Measurements from ENCODE around the gene LYRM1. TPM values are rescaled to one million over a fixed set of nuclear protein-coding genes. Genes with fewer than 3 reads are reported as not detected.
"Not testable (repeated sequence)": the region's sequence is repeated elsewhere in the genome, so short reads cannot be mapped to it uniquely, and the experiment has no call there.

The LYRM1 gene
- total RNA-seq, 2 donors from 2014 or later = 21.0 to 39.7 TPM

DNA sequence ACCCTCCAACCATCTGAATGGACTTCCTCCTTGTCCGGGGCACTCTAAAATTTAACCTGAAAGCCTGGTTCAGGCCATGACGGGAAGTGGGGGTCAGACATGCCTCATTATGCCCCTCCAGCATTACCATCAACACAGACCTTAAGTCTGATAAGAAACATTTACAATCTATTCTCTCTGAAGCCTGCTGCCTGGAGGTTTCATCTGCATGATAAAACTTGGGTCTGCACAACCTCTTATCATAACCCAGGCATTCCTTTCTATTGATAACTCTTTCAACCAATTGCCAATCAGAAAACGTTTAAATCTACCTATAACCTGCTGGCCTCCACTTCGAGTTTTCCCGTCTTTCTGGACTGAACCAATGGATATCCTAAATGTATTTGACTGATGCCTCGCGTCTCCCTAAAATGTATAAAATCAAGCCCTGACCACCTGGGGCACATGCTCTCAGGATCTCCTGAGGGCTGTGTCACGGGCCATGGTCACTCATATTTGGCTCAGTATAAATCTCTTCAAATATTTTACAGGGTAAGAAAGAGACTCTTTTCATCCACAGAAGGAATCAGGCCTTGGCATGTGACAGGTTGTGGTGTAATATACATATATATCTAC is 45.6 kb downstream of the LYRM1 start:
- Mint-ChIP-seq H3K4me1 (peaks cover 9% of the 10 kb centered on the region), H3K27ac (no peak overlapping the region), H3K36me3 (ENCODE audit: low read depth) (no peaks in the 10 kb centered on the region), H3K9me3 (no peaks in the 10 kb centered on the region), H3K4me3 (no peak overlapping the region), H3K27me3 (peaks cover 4% of the 10 kb centered on the region)
- ATAC-seq (replicated peaks) = no peak

DNA sequence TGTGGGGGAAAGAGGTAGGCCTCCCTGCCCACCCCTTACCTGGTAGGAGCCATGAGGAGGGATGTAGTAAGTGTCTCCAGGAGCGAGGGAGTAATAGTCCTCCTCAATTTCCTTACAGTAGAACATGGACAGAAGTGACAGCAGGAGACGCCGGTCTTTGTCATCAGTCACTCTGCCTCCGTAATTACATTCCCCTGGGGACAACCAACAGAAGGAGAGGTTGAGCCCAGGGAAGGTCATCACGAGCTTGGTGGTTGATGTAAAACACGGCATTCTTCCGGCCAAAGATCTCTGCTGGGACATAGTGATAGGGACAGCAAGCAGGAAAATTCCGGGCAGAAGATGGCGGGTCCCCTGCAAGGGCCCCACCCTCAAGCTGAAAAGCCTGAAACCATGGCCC is 47.9 kb downstream of the LYRM1 start:
- no peaks in the 10 kb centered on the region for H3K36me3 Mint-ChIP-seq (ENCODE audit: low read depth)
- no peak overlapping the region for H3K27ac Mint-ChIP-seq
- ATAC-seq (replicated peaks) = no peak
- H3K27me3 Mint-ChIP-seq = peaks cover 7% of the 10 kb centered on the region
- peaks cover 4% of the 10 kb centered on the region for H3K4me1 Mint-ChIP-seq
- no peaks in the 10 kb centered on the region for H3K9me3 Mint-ChIP-seq
- no peak overlapping the region for H3K4me3 Mint-ChIP-seq

DNA sequence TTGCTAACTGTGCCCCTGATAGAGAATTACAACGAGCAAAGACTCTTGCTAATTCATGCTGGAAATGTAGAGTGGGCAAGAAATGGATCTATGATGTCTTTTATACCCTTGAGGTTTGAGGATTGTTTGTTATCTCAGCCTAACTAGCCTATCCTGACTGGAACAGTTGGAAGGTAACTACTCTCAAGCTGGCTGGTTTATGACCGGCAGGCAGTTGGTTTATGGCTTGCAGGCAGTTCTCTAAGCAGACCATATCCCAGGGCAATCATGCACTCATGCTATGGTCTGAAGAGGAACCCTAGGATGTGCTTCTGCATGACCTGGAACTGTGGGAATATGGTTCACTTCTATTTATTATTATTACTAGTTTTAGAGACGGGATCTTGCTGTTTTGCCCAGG is 49.1 kb downstream of the LYRM1 start:
- peaks cover 3% of the 10 kb centered on the region for H3K4me1 Mint-ChIP-seq
- H3K4me3 Mint-ChIP-seq = no peak overlapping the region
- ATAC-seq (replicated peaks) = no peak
- H3K27me3 Mint-ChIP-seq = peaks cover 7% of the 10 kb centered on the region
- H3K9me3 Mint-ChIP-seq = no peaks in the 10 kb centered on the region
- H3K36me3 Mint-ChIP-seq (ENCODE audit: low read depth) = no peaks in the 10 kb centered on the region
- H3K27ac Mint-ChIP-seq = no peak overlapping the region

DNA sequence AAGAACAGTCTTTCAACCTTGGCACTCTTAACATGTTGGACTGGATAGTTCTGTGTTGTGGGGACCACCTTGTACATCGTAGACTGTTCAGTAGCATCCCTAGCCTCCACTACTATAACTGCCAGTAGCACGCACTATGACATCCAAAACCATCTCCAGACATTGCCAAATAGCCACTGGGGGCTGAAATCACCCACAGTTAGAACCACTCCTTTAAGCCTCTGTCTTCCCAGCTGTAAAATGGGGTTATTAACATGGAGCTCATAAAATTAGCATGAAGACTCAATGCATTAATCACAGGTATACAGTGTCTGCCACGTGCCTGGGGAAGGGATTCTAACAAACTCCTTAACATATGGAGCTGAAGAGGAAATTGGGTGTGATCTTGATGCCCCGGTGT is 49.7 kb downstream of the LYRM1 start:
- Mint-ChIP-seq H3K4me1 (no peaks in the 10 kb centered on the region), H3K27me3 (peaks cover 7% of the 10 kb centered on the region), H3K9me3 (no peaks in the 10 kb centered on the region), H3K27ac (no peak overlapping the region), H3K4me3 (no peak overlapping the region), H3K36me3 (ENCODE audit: low read depth) (no peaks in the 10 kb centered on the region)
- no peak for ATAC-seq (replicated peaks)

DNA sequence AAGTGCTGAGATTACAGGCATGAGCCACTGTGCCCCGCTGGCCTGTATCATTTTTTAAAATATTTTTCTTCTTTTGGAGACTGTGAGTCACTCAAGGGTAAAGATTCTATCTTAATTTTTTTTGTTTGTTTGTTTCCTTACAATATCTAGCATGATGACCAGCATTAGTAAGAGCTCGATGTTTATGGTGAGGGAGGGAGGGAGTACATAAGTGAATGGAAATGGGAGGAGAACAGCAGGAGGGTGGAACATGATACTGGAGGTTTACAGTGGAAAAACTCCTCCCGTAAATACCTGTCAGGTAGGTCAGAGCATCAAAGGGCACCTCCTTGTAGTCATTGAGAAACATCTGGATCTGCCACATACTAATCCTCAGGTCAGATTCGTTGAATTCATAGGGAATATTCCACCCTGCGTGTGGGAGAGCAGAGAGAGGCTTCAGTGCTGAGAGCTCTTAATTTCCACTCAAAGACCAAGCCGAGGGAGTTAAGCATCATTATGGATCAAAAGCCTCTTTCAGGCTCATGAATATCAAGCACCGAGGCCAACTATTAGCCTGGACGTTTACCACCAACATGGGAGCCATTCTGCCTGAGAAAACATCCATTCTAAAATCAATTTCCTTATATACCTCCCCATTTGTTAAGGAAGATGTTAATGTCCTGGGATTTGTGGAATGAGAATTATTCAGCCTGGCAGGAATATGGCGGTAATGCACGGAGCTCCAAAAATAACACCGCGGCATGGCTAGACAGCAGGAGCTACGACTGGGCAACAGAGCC is 51.8 kb downstream of the LYRM1 start:
- no peak overlapping the region for H3K27ac Mint-ChIP-seq
- H3K4me3 Mint-ChIP-seq = no peak overlapping the region
- ATAC-seq (replicated peaks) = no peak
- no peaks in the 10 kb centered on the region for H3K9me3 Mint-ChIP-seq
- no peaks in the 10 kb centered on the region for H3K4me1 Mint-ChIP-seq
- H3K36me3 Mint-ChIP-seq (ENCODE audit: low read depth) = no peaks in the 10 kb centered on the region
- peaks cover 7% of the 10 kb centered on the region for H3K27me3 Mint-ChIP-seq

DNA sequence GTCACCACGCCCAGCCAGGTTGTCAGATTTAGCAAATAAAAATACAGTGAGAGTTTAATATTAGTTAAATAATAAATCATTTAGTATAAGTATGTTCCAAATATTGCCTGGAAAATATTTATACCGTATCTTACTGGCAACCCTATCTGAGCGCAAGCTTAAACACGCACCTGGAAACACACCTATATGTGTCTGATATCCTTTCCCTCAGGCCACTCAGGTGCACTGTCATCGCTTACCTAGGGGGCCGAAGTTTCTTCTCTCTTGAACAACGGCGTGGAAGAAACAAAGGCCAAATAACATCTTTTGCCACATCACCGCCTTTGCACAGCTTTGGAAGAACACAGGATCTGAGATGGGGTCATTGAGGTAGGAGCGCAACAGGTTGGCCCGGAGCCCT is 54.0 kb downstream of the LYRM1 start:
- ATAC-seq (replicated peaks) = no peak
- Mint-ChIP-seq H3K4me1 (no peaks in the 10 kb centered on the region), H3K27me3 (peaks cover 3% of the 10 kb centered on the region)

DNA sequence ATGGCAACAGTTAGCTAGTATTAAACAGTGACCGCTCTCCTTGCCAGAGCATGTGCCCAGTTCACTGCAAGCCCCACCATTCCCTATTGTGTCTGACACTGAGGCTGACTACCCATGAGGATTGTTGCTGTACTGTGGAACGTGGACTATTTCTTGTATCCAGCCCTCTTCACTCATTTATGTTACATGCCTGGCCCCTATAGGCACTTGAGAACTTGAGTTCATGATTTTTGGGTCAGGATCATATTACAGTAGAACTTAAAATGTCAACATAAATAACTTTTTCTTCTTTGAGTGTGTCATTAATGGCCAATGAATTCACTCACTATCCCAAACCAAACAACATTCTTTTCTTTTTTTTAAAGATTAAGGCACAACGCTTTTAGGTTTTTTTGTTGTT is 55.7 kb downstream of the LYRM1 start:
- peaks cover 3% of the 10 kb centered on the region for H3K27me3 Mint-ChIP-seq
- no peak for ATAC-seq (replicated peaks)
- no peaks in the 10 kb centered on the region for H3K36me3 Mint-ChIP-seq (ENCODE audit: low read depth)
- no peak overlapping the region for H3K4me3 Mint-ChIP-seq
- no peak overlapping the region for H3K27ac Mint-ChIP-seq
- no peaks in the 10 kb centered on the region for H3K4me1 Mint-ChIP-seq
- no peaks in the 10 kb centered on the region for H3K9me3 Mint-ChIP-seq

More for the DNA sequence above, 54.0 kb downstream of the LYRM1 start:
- Mint-ChIP-seq H3K9me3 (no peaks in the 10 kb centered on the region), H3K36me3 (ENCODE audit: low read depth) (no peaks in the 10 kb centered on the region), H3K4me3 (no peak overlapping the region), H3K27ac (no peak overlapping the region)

DNA sequence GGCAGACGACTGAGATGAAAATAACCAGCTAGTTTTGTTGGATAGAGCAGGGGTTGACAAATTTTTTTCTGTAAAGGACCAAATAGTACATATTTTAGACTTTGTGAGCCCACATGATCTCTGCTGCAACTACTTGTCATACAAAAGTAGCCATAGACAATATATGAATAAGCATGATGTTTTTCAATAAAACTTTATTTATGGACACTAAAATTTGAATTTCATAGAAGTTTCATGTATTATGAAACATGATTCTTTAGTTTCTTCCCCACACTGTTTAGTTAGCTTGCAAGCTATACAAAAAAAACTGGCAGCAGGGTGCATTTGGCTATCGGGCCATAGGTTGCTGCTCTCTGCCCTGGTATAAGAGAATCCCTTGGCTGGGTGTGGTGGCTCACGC is 56.6 kb downstream of the LYRM1 start:
- H3K4me1 Mint-ChIP-seq = no peaks in the 10 kb centered on the region
- H3K36me3 Mint-ChIP-seq (ENCODE audit: low read depth) = no peaks in the 10 kb centered on the region
- H3K4me3 Mint-ChIP-seq = no peak overlapping the region
- no peak for ATAC-seq (replicated peaks)
- H3K27me3 Mint-ChIP-seq = peaks cover 2% of the 10 kb centered on the region
- no peaks in the 10 kb centered on the region for H3K9me3 Mint-ChIP-seq
- H3K27ac Mint-ChIP-seq = no peak overlapping the region

DNA sequence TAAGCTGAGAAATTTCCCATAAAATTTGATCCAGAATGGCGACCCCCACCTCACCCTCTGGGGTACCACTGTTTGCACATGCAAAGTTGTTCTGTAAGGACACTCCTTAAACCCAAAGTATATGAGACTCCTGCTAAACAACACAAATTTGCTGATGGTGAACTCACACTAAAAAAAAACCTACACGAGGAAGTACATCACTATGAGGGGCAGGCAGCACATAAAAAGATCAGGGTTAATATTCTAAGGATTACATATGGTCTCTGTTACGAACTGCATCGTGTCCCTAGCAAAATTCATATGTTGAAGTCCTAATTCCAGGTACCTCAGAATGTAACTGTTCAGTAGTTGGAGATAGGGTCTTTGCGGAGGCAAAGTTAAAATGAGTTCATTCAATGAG is 60.3 kb downstream of the LYRM1 start:
- no peak overlapping the region for H3K4me3 Mint-ChIP-seq
- no peak for ATAC-seq (replicated peaks)
- no peaks in the 10 kb centered on the region for H3K27me3 Mint-ChIP-seq
- H3K36me3 Mint-ChIP-seq (ENCODE audit: low read depth) = no peaks in the 10 kb centered on the region
- no peaks in the 10 kb centered on the region for H3K9me3 Mint-ChIP-seq
- H3K27ac Mint-ChIP-seq = no peak overlapping the region
- H3K4me1 Mint-ChIP-seq = no peaks in the 10 kb centered on the region

DNA sequence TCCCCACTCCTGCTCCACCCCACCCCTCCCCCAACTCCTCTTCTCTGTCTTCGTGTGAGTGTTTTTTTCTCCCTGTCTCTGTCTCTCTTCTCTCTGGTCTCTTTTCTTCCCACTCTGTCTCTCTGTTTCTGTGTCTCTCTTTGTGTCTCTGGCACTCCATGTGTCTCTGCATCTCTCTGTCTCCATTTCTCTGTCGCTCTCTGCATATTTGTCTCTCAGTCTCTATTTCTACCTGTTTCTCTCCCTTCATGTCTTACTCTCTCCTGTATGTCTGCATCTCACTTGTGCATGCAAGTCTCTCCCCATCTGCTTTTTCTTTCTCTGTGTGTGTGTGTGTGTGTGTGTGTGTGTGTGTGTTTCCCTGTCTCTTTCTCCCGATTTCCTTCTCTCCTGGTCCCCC is 68.2 kb downstream of the LYRM1 start:
- no peaks in the 10 kb centered on the region for H3K36me3 Mint-ChIP-seq (ENCODE audit: low read depth)
- no peak overlapping the region for H3K4me3 Mint-ChIP-seq
- ATAC-seq (replicated peaks) = no peak
- H3K27ac Mint-ChIP-seq = no peak overlapping the region
- H3K27me3 Mint-ChIP-seq = peaks cover 6% of the 10 kb centered on the region
- H3K4me1 Mint-ChIP-seq = no peaks in the 10 kb centered on the region
- H3K9me3 Mint-ChIP-seq = no peaks in the 10 kb centered on the region

DNA sequence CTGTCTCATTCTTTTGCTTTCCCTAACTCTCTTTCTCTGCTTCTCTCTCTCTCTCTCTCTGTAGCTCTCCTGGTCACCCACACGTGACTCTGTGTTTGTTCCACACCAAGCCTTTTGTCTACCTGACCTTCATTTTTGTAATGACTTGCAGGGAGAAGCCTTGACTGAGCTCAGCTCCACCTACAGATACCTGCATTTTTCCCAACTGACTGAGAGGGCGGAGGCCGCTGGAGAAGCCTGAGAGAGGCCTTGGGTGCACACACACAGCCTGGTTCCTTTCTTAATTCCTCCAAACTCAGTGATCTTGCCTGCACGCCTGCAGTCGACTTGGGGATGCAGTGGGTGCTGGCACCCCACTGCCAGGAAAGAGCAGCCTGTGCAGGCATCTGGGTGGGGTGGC is 68.8 kb downstream of the LYRM1 start:
- Mint-ChIP-seq H3K36me3 (ENCODE audit: low read depth) (no peaks in the 10 kb centered on the region), H3K9me3 (no peaks in the 10 kb centered on the region), H3K27ac (no peak overlapping the region), H3K4me1 (no peaks in the 10 kb centered on the region), H3K4me3 (no peak overlapping the region), H3K27me3 (peaks cover 6% of the 10 kb centered on the region)
- ATAC-seq (replicated peaks) = no peak

DNA sequence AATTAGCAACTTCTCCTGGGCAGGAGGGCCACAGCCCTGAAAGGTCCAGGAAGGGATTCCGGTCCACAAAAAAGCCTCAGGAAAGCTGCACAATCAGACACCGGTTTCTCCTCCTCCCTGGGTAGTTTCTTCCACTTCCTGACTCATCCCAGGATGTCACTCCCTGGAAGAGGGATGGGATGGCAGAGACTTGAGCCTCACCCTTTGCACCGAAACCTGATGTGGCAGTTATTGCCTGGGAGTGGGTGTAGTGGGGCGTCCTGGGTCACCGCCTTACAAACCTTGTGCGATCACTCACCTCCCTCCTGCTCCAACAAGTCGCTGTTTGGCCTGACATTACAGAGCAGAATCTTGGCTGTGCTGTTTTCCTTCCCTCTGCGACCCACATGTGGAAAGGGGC is 70.8 kb downstream of the LYRM1 start:
- no peak for ATAC-seq (replicated peaks)
- Mint-ChIP-seq H3K4me3 (no peak overlapping the region), H3K4me1 (no peaks in the 10 kb centered on the region), H3K27me3 (peaks cover 9% of the 10 kb centered on the region), H3K27ac (no peak overlapping the region), H3K36me3 (ENCODE audit: low read depth) (no peaks in the 10 kb centered on the region), H3K9me3 (no peaks in the 10 kb centered on the region)

DNA sequence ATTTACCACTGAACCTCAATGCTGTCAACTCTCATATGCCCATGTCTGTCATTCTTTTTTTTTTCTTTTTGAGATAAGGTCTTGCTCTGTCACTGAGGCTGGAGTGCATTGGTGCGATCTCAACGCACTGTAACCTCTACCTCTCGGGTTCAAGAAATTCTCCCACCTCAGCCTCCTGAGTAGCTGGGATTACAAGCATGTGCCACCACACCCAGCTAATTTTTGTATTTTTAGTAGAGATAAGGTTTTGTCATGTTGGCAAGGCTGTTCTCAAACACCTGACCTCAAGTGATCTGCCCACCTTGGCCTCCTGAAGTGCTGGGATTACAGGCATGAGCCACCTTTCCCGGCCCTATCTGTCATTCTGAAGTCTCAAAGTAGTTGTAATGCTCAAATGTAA is 72.6 kb downstream of the LYRM1 start:
- H3K4me3 Mint-ChIP-seq; H3K9me3 Mint-ChIP-seq; H3K4me1 Mint-ChIP-seq; H3K27me3 Mint-ChIP-seq; H3K27ac Mint-ChIP-seq; H3K36me3 Mint-ChIP-seq (ENCODE audit: low read depth); ATAC-seq (replicated peaks): not testable (repeated sequence)
